ENCODE data around the gene RTEL1. TPM values are rescaled to one million over a fixed set of nuclear protein-coding genes. Genes with fewer than 3 reads are reported as not detected.

The RTEL1 gene
- total RNA-seq, 1 experiment from 2014 or later: 51.1 TPM

- Mint-ChIP-seq H3K36me3 (ENCODE audit: insufficient read depth, unreplicated experiment) (peaks cover 93% of the 10 kb centered on the region), H3K4me3 (ENCODE audit: unreplicated experiment) (peak overlapping the region; percentile 18), H3K4me1 (ENCODE audit: low read depth, unreplicated experiment) (no peaks in the 10 kb centered on the region), H3K27ac (ENCODE audit: unreplicated experiment) (peak overlapping the region; percentile 94), H3K9me3 (ENCODE audit: unreplicated experiment) (no peaks in the 10 kb centered on the region), H3K27me3 (ENCODE audit: insufficient read depth, unreplicated experiment) (peaks cover 2% of the 10 kb centered on the region)
- no peak for TF ChIP-seq CTCF (IDR thresholded peaks at IDR 0.05; ENCODE audit: insufficient read depth in 1 of 2, low read depth in 1 of 2, low read length in 1 of 2, severe bottlenecking in 1 of 2, unreplicated experiment in 1 of 2)
- ChIA-PET CTCF (interaction anchor here (1.2 kb wide), 1 partner anchor 34 kb away, joined by 3 read pairs; the partner anchor contains the start of gene RTEL1), POLR2A (interaction anchor here (0.6 kb wide), 1 partner anchor 37 kb away, joined by 3 read pairs; no protein-coding TSS in a partner anchor)
- H3K4me1 ChIP-seq: peaks cover 12% of the 10 kb centered on the region
- H3K36me3 ChIP-seq (ENCODE audit: control insufficient read depth, insufficient read depth, low read length): no peaks in the 10 kb centered on the region; the same call in 1 of the 2 replicates
- intact Hi-C loops (cut with micrococcal nuclease; ENCODE audit: unreplicated experiment): loop anchor here (5.0 kb wide), 1 partner anchor 155 kb away; the partner anchor contains the start of gene PTK6
- no peak for DNase-seq
- no peaks in the 10 kb centered on the region for H3K27me3 ChIP-seq (replicated peaks; ENCODE audit: control insufficient read depth, insufficient read depth, low read length)
- H3K9me3 ChIP-seq: peaks cover 3% of the 10 kb centered on the region; the same call in 1 of the 2 replicates
- H3K4me3 ChIP-seq (ENCODE audit: low read depth, low read length): no peak overlapping the region
- BruUV-seq (replicated peaks): no TSS peak
These were observed 33.8 kb downstream of the RTEL1 start for GRCh38 chr20:63691711-63692435.

- Histone ChIP-seq H3K27me3 (replicated peaks; ENCODE audit: control insufficient read depth, insufficient read depth, low read length) (no peaks in the 10 kb centered on the region), H3K4me1 (peaks cover 12% of the 10 kb centered on the region), H3K9me3 (peaks cover 3% of the 10 kb centered on the region; the same call in 1 of the 2 replicates), H3K36me3 (ENCODE audit: control insufficient read depth, insufficient read depth, low read length) (no peaks in the 10 kb centered on the region; the same call in 1 of the 2 replicates), H3K4me3 (ENCODE audit: low read depth, low read length) (no peak overlapping the region)
- peaks cover 93% of the 10 kb centered on the region for H3K36me3 Mint-ChIP-seq (ENCODE audit: insufficient read depth, unreplicated experiment)
- intact Hi-C loops (cut with micrococcal nuclease; ENCODE audit: unreplicated experiment): loop anchor here (5.0 kb wide), 1 partner anchor 155 kb away; the partner anchor contains the start of gene PTK6
- no peaks in the 10 kb centered on the region for H3K9me3 Mint-ChIP-seq (ENCODE audit: unreplicated experiment)
- POLR2A ChIA-PET: interaction anchor here (0.6 kb wide), 1 partner anchor 37 kb away, joined by 3 read pairs; no protein-coding TSS in a partner anchor
- CTCF ChIA-PET: interaction anchor here (1.2 kb wide), 1 partner anchor 34 kb away, joined by 3 read pairs; the partner anchor contains the start of gene RTEL1
- peak in 1 of 2 experiments; percentile 66 for DNase-seq
- no TSS peak for BruUV-seq (replicated peaks)
- peaks cover 5% of the 10 kb centered on the region for H3K4me1 Mint-ChIP-seq (ENCODE audit: low read depth, unreplicated experiment)
- peak overlapping the region; percentile 94 for H3K27ac Mint-ChIP-seq (ENCODE audit: unreplicated experiment)
- no peak for TF ChIP-seq CTCF (IDR thresholded peaks at IDR 0.05; ENCODE audit: insufficient read depth in 1 of 2, low read depth in 1 of 2, low read length in 1 of 2, severe bottlenecking in 1 of 2, unreplicated experiment in 1 of 2)
- H3K4me3 Mint-ChIP-seq (ENCODE audit: unreplicated experiment): peak overlapping the region; percentile 18
- H3K27me3 Mint-ChIP-seq (ENCODE audit: insufficient read depth, unreplicated experiment): peaks cover 2% of the 10 kb centered on the region
These were observed 34.4 kb downstream of the RTEL1 start for GRCh38 chr20:63692436-63693082.

GRCh38 chr20:63693083-63693732 is 35.1 kb downstream of the RTEL1 start:
- BruUV-seq (replicated peaks): no TSS peak
- H3K4me1 ChIP-seq: peaks cover 12% of the 10 kb centered on the region
- Mint-ChIP-seq H3K4me3 (ENCODE audit: unreplicated experiment) (peak overlapping the region; percentile 66), H3K4me1 (ENCODE audit: low read depth, unreplicated experiment) (peaks cover 11% of the 10 kb centered on the region), H3K27ac (ENCODE audit: unreplicated experiment) (peak overlapping the region; percentile 94), H3K9me3 (ENCODE audit: unreplicated experiment) (no peaks in the 10 kb centered on the region), H3K27me3 (ENCODE audit: insufficient read depth, unreplicated experiment) (peaks cover 2% of the 10 kb centered on the region), H3K36me3 (ENCODE audit: insufficient read depth, unreplicated experiment) (peaks cover 93% of the 10 kb centered on the region)
- no peak overlapping the region for H3K4me3 ChIP-seq (ENCODE audit: low read depth, low read length)
- no peaks in the 10 kb centered on the region for H3K27me3 ChIP-seq (replicated peaks; ENCODE audit: control insufficient read depth, insufficient read depth, low read length)
- ChIA-PET CTCF (interaction anchor here (0.8 to 1.2 kb wide), 2 partner anchors 35 to 155 kb away, joined by 3 read pairs; partner anchors contain the start of gene RTEL1), POLR2A (no interaction called here)
- peaks cover 3% of the 10 kb centered on the region; the same call in 1 of the 2 replicates for H3K9me3 ChIP-seq
- no peak for TF ChIP-seq CTCF (IDR thresholded peaks at IDR 0.05; ENCODE audit: insufficient read depth in 1 of 2, low read depth in 1 of 2, low read length in 1 of 2, severe bottlenecking in 1 of 2, unreplicated experiment in 1 of 2)
- H3K36me3 ChIP-seq (ENCODE audit: control insufficient read depth, insufficient read depth, low read length): no peaks in the 10 kb centered on the region; the same call in 1 of the 2 replicates
- DNase-seq: peak in 1 of 2 experiments; percentile 34
- intact Hi-C loops (cut with micrococcal nuclease; ENCODE audit: unreplicated experiment): loop anchor here (5.0 kb wide), 1 partner anchor 156 kb away; the partner anchor contains the start of gene PTK6
